ENCODE data around the gene PRR23A. TPM values are rescaled to one million over a fixed set of nuclear protein-coding genes. Genes with fewer than 3 reads are reported as not detected.

Gene PRR23A
- total RNA-seq, result not detected

DNA sequence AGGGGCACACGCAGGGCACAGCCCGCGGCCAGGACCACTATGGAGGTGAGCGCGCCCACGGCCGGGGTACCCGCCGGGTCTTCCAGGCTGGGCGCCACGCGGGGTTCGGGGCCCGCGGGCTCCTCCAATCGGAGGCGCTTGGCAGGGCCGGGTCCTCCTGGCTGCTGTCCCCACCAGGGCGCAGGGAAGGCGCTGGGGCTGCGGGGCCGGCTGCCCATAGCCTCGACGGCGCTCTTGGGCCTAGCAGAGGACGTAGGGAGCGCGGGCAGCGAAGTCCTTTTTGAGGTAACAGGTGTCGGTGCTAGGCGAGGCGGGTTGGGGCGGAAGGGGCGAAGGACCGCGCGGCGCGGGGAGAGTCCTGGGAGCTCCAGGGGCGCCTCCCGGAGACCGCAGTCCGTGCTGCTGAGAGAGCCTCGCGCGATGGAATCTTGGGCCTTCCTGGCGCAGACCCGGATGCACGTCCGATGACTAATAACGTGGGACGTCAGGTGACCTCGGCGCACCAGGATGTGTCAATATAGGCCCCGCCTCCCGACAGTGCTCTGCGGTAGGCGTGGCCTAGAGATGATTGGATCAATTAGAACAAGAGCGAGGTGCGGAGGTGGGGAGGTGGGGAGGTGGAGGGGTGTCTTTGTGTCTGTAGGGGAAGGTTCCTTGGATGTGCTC, at the start of gene PRR23A:
Gene PRR23A, minus strand, starts transcription at position 218 of the 666 bp plus-strand sequence. Its CDS starts 0 bp downstream, at position 218.
- no peak within 1 kb of the TSS for H3K4me3 ChIP-seq

DNA sequence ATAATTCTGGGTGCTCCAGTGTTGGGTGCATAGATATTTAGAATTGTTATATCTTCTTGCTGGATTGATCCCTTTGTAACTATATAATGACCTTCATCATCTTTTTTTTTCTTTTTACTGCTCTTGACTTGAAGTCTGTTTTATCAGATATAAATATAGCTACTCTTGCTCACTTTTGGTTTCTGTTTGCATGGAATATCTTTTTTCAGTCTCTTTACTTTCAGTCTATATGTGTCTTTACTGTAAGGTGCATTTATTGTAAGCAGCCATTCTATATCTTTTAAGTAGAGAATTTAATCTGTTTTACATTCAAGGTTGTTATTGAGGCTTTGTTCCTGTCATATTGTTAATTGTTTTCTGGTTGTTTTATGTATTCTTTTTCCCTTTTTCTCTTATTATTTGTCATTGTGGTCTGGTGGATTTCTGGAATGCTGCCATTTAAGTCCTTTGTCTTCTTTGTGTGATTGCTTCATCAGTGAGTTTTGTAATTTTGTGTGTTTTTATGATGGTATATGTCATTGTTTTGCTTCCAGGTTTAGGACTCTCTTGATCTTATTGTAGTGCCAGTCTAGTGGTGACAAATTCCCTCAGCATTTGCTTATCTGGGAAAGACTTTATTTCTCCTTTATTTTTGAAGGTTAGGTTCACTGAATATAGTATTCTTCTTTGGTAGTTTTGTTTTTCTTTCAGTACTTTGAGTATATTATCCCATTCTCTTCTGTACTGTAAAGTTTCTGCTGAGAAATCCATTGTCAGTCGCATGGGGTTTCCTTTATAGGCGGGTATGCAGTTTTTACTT, 46.9 kb upstream of the PRR23A start:
- Histone ChIP-seq H3K4me1 (no peaks in the 10 kb centered on the region), H3K27ac (no peak overlapping the region), H3K4me3 (no peak overlapping the region), H3K36me3 (no peaks in the 10 kb centered on the region), H3K27me3 (no peaks in the 10 kb centered on the region), H3K9me3 (peaks cover 8% of the 10 kb centered on the region)
- TF ChIP-seq, protein P1, sequence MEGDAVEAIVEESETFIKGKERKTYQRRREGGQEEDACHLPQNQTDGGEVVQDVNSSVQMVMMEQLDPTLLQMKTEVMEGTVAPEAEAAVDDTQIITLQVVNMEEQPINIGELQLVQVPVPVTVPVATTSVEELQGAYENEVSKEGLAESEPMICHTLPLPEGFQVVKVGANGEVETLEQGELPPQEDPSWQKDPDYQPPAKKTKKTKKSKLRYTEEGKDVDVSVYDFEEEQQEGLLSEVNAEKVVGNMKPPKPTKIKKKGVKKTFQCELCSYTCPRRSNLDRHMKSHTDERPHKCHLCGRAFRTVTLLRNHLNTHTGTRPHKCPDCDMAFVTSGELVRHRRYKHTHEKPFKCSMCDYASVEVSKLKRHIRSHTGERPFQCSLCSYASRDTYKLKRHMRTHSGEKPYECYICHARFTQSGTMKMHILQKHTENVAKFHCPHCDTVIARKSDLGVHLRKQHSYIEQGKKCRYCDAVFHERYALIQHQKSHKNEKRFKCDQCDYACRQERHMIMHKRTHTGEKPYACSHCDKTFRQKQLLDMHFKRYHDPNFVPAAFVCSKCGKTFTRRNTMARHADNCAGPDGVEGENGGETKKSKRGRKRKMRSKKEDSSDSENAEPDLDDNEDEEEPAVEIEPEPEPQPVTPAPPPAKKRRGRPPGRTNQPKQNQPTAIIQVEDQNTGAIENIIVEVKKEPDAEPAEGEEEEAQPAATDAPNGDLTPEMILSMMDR (IDR thresholded peaks at IDR 0.05), result no peak
- no peak for TF ChIP-seq POLR2AphosphoS5 (IDR thresholded peaks at IDR 0.05)
- TF ChIP-seq EP300 (IDR thresholded peaks at IDR 0.05), result no peak
- TF ChIP-seq POLR2A (IDR thresholded peaks at IDR 0.05), result no peak
- WGBS, result 54% methylated on average over 2 of the region's 2 CpGs
- no peak for DNase-seq (ENCODE audit: low spot score in 2 of 2)

More for the DNA sequence above, at the start of gene PRR23A:
- 69% methylated on average over 44 of the region's 60 CpGs for WGBS
- TF ChIP-seq EP300 (IDR thresholded peaks at IDR 0.05) (no peak), POLR2AphosphoS5 (IDR thresholded peaks at IDR 0.05) (no peak), POLR2A (IDR thresholded peaks at IDR 0.05) (no peak)
- TF ChIP-seq, protein P1 (IDR thresholded peaks at IDR 0.05), result no peak
- Histone ChIP-seq H3K9me3 (no peaks in the 10 kb centered on the region), H3K36me3 (no peaks in the 10 kb centered on the region), H3K27me3 (no peaks in the 10 kb centered on the region), H3K27ac (no peak within 1 kb of the TSS), H3K4me1 (no peaks in the 10 kb centered on the region)
- no peak for DNase-seq (ENCODE audit: low spot score in 2 of 2)

DNA sequence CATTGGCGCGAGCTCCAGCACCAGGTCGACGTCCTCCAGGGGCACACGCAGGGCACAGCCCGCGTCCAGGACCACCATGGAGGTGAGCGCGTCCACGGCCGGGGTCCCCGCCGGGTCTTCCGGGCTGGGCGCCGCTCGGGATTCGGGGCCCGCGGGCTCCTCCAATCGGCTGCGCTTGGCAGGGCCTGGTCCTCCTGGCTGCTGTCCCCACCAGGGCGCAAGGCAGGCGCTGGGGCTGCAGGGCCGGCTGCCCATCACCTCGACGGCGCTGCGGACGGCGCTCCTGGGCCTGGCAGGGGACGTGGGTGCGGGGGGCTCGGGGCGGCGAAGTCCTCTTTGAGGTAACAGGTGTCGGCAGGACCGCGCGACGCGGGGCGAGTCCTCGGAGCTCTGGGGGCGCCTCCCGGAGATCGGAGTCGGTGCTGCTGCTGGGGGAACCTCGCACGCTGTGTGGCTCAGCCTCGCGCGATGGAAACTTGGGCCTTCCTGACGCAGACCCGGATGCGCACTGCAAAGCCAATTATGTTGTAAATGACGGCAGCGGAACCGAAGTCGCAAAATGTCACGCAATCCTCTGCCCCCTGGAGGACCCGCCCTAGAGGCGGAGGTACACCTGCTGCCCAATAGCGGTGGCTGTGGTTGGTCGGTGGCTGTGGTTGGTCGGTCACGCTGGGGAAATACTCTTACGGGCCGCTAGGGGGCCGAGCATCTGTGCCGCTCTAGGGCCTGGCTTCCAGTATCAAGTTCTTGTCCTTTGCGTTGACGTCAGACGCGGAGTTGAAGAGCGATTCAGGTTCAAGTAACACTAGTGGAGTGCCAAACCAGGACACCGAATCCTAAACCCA, 38.5 kb upstream of the PRR23A start, which contains the start of gene PRR23C:
Gene PRR23C, minus strand, starts transcription at position 527 of the 845 bp plus-strand sequence. Its CDS starts 272 bp downstream, at position 255.
- WGBS, result 73% methylated on average over 10 of the region's 77 CpGs
- DNase-seq (ENCODE audit: low spot score in 2 of 2), result no peak
- H3K36me3 ChIP-seq, result no peaks in the 10 kb centered on the region
- H3K27ac ChIP-seq, result no peak within 1 kb of the TSS
- H3K9me3 ChIP-seq, result peaks cover 4% of the 10 kb centered on the region
- no peaks in the 10 kb centered on the region for H3K4me1 ChIP-seq
- no peaks in the 10 kb centered on the region for H3K27me3 ChIP-seq
- TF ChIP-seq, protein P1 (IDR thresholded peaks at IDR 0.05), result no peak
- TF ChIP-seq POLR2AphosphoS5 (IDR thresholded peaks at IDR 0.05) (no peak), POLR2A (IDR thresholded peaks at IDR 0.05) (no peak), EP300 (IDR thresholded peaks at IDR 0.05) (no peak)
- H3K4me3 ChIP-seq, result no peak within 1 kb of the TSS

DNA sequence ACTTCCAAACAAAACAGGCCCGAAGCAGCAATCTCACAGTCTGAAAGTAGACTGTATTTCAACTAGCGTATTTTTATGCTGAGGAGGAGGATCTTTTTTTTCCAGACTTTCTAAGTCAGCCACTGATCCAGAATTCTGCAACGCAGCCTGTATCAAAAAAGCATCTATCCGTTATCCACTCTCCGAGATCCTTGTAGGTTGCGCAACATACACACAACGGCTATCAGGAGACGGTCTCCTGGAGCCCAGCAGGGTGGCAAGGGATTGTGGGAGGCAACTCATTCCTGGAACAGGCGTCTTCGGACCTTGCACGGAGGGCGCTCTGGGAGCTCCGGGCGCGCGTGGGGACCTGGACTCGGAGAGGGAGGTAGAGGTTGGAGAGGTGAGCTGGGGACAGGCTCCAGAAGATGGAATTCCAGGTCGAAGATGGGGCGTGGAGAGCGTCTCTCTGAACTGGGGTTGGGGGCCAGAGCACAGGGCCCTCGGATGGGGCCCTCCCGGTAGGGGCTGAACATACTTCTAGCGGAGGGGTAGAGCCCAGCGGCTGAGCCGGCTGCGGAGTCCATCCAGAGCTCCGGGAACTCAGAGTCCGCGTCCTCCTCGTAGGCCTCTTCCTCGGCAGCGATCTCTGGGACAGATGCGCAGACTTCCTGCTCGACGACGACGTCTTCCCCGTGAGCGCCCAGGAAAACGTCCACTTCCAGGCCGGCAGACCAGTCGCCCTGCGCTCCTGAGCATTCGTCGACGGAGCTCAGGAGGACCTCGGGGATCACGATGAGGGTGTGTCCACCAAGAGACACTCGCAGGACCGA, 37.7 kb upstream of the PRR23A start:
- TF ChIP-seq POLR2A (IDR thresholded peaks at IDR 0.05), result no peak
- TF ChIP-seq, protein P1 (IDR thresholded peaks at IDR 0.05), result no peak
- TF ChIP-seq POLR2AphosphoS5 (IDR thresholded peaks at IDR 0.05), result no peak
- no peak for TF ChIP-seq EP300 (IDR thresholded peaks at IDR 0.05)

More for the DNA sequence above, 37.7 kb upstream of the PRR23A start:
- peaks cover 4% of the 10 kb centered on the region for H3K9me3 ChIP-seq
- no peak for DNase-seq (ENCODE audit: low spot score in 2 of 2)
- no peaks in the 10 kb centered on the region for H3K36me3 ChIP-seq
- H3K27me3 ChIP-seq, result no peaks in the 10 kb centered on the region
- no peaks in the 10 kb centered on the region for H3K4me1 ChIP-seq
- 80% methylated on average over 44 of the region's 50 CpGs for WGBS
- no peak overlapping the region for H3K27ac ChIP-seq
- no peak overlapping the region for H3K4me3 ChIP-seq
